Endodermal cell (in vitro differentiated cells): ENCODE results near the gene NT5C1A. TPM values are rescaled to one million over a fixed set of nuclear protein-coding genes. Genes with fewer than 3 reads are reported as not detected.

Experiments used
- DNase-seq: peaks from one replicate; pipeline ENCODE4 v3.0.0-alpha.2; 2017
- H3K27ac ChIP-seq: 2 replicates; pipeline ENCODE4 v1.5.1; 2013; ENCODE audit warnings: mild to moderate bottlenecking, low read depth, low read length, moderate library complexity
- H3K27me3 ChIP-seq: 2 replicates; pipeline ENCODE4 v1.6.1; 2013; ENCODE audit warnings: mild to moderate bottlenecking, low read length, moderate library complexity; ENCODE audit not compliant: insufficient read depth, control insufficient read depth, poor library complexity, severe bottlenecking
- H3K36me3 ChIP-seq: 2 replicates; pipeline ENCODE4 v1.7.0; 2013; ENCODE audit warnings: mild to moderate bottlenecking, low read length, moderate library complexity; ENCODE audit not compliant: control insufficient read depth, insufficient read depth
- H3K4me1 ChIP-seq: one replicate; pipeline ENCODE4 v1.7.0; 2013; ENCODE audit warnings: low read length; ENCODE audit not compliant: control insufficient read depth, insufficient read depth
- H3K4me3 ChIP-seq: 2 replicates; pipeline ENCODE4 v1.5.1; 2013; ENCODE audit warnings: mild to moderate bottlenecking, low read length, moderate library complexity
- H3K9ac ChIP-seq: 2 replicates; pipeline ENCODE4 v1.6.1; 2013; ENCODE audit warnings: mild to moderate bottlenecking, low read length, moderate library complexity; ENCODE audit not compliant: poor library complexity, severe bottlenecking; ENCODE audit errors: extremely low read depth
- H3K9me3 ChIP-seq: 2 replicates; pipeline ENCODE4 v1.6.1; 2013; ENCODE audit warnings: mild to moderate bottlenecking, low read length, moderate library complexity; ENCODE audit not compliant: control insufficient read depth
- H3K27ac Mint-ChIP-seq: 2 replicates; pipeline ENCODE4 v1.8.0; 2020; ENCODE audit warnings: mixed read lengths
- H3K27me3 Mint-ChIP-seq: 2 replicates; pipeline ENCODE4 v1.8.0; 2021; ENCODE audit warnings: mild to moderate bottlenecking, mixed read lengths; ENCODE audit not compliant: insufficient read depth
- H3K36me3 Mint-ChIP-seq: 2 replicates; pipeline ENCODE4 v1.8.0; 2020; ENCODE audit warnings: low read depth, mixed read lengths
- H3K4me1 Mint-ChIP-seq: 2 replicates; pipeline ENCODE4 v1.8.0; 2020; ENCODE audit warnings: mixed read lengths
- H3K4me3 Mint-ChIP-seq: 2 replicates; pipeline ENCODE4 v1.8.0; 2020; ENCODE audit warnings: mild to moderate bottlenecking, moderate library complexity, mixed read lengths
- H3K9me3 Mint-ChIP-seq: 2 replicates; pipeline ENCODE4 v1.8.0; 2020; ENCODE audit warnings: mild to moderate bottlenecking, mixed read lengths
- WGBS, 2 experiments: methylation state at CpG; one replicate each; pipeline versions ENCODE4 v1.1.5 to v1.1.7; 2013; ENCODE audit warnings: missing lambda C conversion rate in 2 of 2, mixed read lengths in 1 of 2; ENCODE audit not compliant: insufficient coverage in 1 of 2, insufficient read length in 1 of 2; 5-methylcytosine and 5-hydroxymethylcytosine counted together
- total RNA-seq, 2 donors: library from RNA; stranded (reverse); fragmentation: NEBNext Ultra II Directional in 1 of 2; extraction: Animal tissue kit (Norgen Biotek cat#: 25700) in 1 of 2; gene quantifications; 2 replicates in 1 of 2; 3 replicates in 1 of 2; pipeline ENCODE4 v1.2.1, GENCODE V29; 2021
- TF ChIP-seq, protein P1 (sequence below): fragments of 200-600 bp; sonication (generic); conservative IDR thresholded peaks from 2 replicates; pipeline ENCODE4 v1.5.0; 2021; ENCODE audit warnings: antibody characterized with exemption, mild to moderate bottlenecking

Gene NT5C1A
- total RNA-seq, 2 donors from 2014 or later: not detected

- no peak overlapping the region for H3K9ac ChIP-seq
- Mint-ChIP-seq H3K4me3 (no peak overlapping the region), H3K36me3 (no peaks in the 10 kb centered on the region), H3K27ac (no peak overlapping the region), H3K4me1 (peaks cover 5% of the 10 kb centered on the region), H3K9me3 (no peaks in the 10 kb centered on the region), H3K27me3 (peaks cover 80% of the 10 kb centered on the region)
- H3K4me3 ChIP-seq: no peak overlapping the region
- no peaks in the 10 kb centered on the region for H3K36me3 ChIP-seq
- WGBS, 2 experiments: 100% methylated on average over 1 of the region's 1 CpG; no CpG with 5 or more reads in 1 of the 2 experiments
- H3K27me3 ChIP-seq: peaks cover 55% of the 10 kb centered on the region
- no peaks in the 10 kb centered on the region for H3K4me1 ChIP-seq
- H3K9me3 ChIP-seq: no peaks in the 10 kb centered on the region
- no peak for DNase-seq
- no peak overlapping the region for H3K27ac ChIP-seq
- TF ChIP-seq, protein P1, sequence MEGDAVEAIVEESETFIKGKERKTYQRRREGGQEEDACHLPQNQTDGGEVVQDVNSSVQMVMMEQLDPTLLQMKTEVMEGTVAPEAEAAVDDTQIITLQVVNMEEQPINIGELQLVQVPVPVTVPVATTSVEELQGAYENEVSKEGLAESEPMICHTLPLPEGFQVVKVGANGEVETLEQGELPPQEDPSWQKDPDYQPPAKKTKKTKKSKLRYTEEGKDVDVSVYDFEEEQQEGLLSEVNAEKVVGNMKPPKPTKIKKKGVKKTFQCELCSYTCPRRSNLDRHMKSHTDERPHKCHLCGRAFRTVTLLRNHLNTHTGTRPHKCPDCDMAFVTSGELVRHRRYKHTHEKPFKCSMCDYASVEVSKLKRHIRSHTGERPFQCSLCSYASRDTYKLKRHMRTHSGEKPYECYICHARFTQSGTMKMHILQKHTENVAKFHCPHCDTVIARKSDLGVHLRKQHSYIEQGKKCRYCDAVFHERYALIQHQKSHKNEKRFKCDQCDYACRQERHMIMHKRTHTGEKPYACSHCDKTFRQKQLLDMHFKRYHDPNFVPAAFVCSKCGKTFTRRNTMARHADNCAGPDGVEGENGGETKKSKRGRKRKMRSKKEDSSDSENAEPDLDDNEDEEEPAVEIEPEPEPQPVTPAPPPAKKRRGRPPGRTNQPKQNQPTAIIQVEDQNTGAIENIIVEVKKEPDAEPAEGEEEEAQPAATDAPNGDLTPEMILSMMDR: no peak
These were observed 21.5 kb downstream of the NT5C1A start for GRCh38 chr1:39650431-39650830.

- H3K36me3 Mint-ChIP-seq: no peaks in the 10 kb centered on the region
- Histone ChIP-seq H3K27ac (no peak overlapping the region), H3K36me3 (no peaks in the 10 kb centered on the region), H3K27me3 (peaks cover 55% of the 10 kb centered on the region), H3K9me3 (no peaks in the 10 kb centered on the region), H3K4me3 (no peak overlapping the region), H3K9ac (no peak overlapping the region), H3K4me1 (no peaks in the 10 kb centered on the region)
- WGBS, 2 experiments: 80 to 91% methylated on average over 1 to 2 of the region's 2 CpGs
- no peak overlapping the region for H3K4me3 Mint-ChIP-seq
- H3K27ac Mint-ChIP-seq: no peak overlapping the region
- TF ChIP-seq, protein P1: no peak
- H3K4me1 Mint-ChIP-seq: peaks cover 5% of the 10 kb centered on the region
- peaks cover 80% of the 10 kb centered on the region for H3K27me3 Mint-ChIP-seq
- H3K9me3 Mint-ChIP-seq: no peaks in the 10 kb centered on the region
- no peak for DNase-seq
These were observed 22.2 kb downstream of the NT5C1A start for GRCh38 chr1:39649636-39650185.

- H3K27ac ChIP-seq: no peak overlapping the region
- Mint-ChIP-seq H3K4me3 (no peak overlapping the region), H3K4me1 (peaks cover 5% of the 10 kb centered on the region), H3K27ac (no peak overlapping the region), H3K27me3 (peaks cover 80% of the 10 kb centered on the region), H3K36me3 (no peaks in the 10 kb centered on the region), H3K9me3 (no peaks in the 10 kb centered on the region)
- H3K27me3 ChIP-seq: peaks cover 56% of the 10 kb centered on the region
- 67 to 75% methylated on average over 1 to 2 of the region's 2 CpGs for WGBS, 2 experiments
- no peaks in the 10 kb centered on the region for H3K4me1 ChIP-seq
- no peaks in the 10 kb centered on the region for H3K36me3 ChIP-seq
- TF ChIP-seq, protein P1: no peak
- H3K9me3 ChIP-seq: no peaks in the 10 kb centered on the region
- H3K9ac ChIP-seq: no peak overlapping the region
- DNase-seq: no peak
- no peak overlapping the region for H3K4me3 ChIP-seq
These were observed 23.4 kb downstream of the NT5C1A start for GRCh38 chr1:39648496-39648895.
